Sigmoid colon (tissue), 7 donors: ENCODE data around the gene FBXO42. TPM values are rescaled to one million over a fixed set of nuclear protein-coding genes. Genes with fewer than 3 reads are reported as not detected.

Source experiments
- DNase-seq: peaks from one replicate; pipeline ENCODE4 v3.0.0-alpha.2; 2019
- H3K27ac ChIP-seq, 4 donors: fragments of 200-600 bp; sonication (generic); one replicate each; pipeline ENCODE4 v1.5.1; 2016 to 2019; ENCODE audit warnings: mild to moderate bottlenecking in 1 of 4
- H3K27me3 ChIP-seq, 3 donors: fragments of 200-600 bp; sonication (generic); one replicate each; pipeline ENCODE4 v1.5.1; 2019; ENCODE audit warnings: mild to moderate bottlenecking in 1 of 3
- H3K36me3 ChIP-seq, 4 donors: fragments of 200-600 bp; sonication (generic); one replicate each; pipeline ENCODE4 v1.5.1; 2016 to 2019
- H3K4me1 ChIP-seq, 4 donors: fragments of 200-600 bp; sonication (generic); one replicate each; pipeline ENCODE4 v1.5.1; 2017 to 2019
- H3K4me3 ChIP-seq, 4 donors: fragments of 200-600 bp; sonication (generic); one replicate each; pipeline ENCODE4 v1.5.1; 2017 to 2019; ENCODE audit warnings: mild to moderate bottlenecking in 2 of 4, moderate library complexity in 1 of 4
- H3K9me3 ChIP-seq, 4 donors: fragments of 200-600 bp in 3 of 4; sonication (generic) in 3 of 4; one replicate each; pipeline versions ENCODE4 v1.5.1 to v1.6.1; 2013 to 2019
- EP300 ChIP-seq, 4 donors: sonication (generic); formaldehyde crosslinking; IDR thresholded peaks; one replicate each; pipeline ENCODE4 v1.6.1; 2017; ENCODE audit warnings: antibody characterized with exemption in 4 of 4
- POLR2A ChIP-seq, 2 donors: fragments of 450-650 bp; IDR thresholded peaks; one replicate each; pipeline ENCODE4 v1.6.1; 2016; ENCODE audit warnings: antibody characterized with exemption in 2 of 2, mild to moderate bottlenecking in 2 of 2, moderate library complexity in 2 of 2
- POLR2AphosphoS5 ChIP-seq, 4 donors: sonication (generic); formaldehyde crosslinking; IDR thresholded peaks; one replicate each; pipeline ENCODE4 v1.6.1; 2017; ENCODE audit warnings: antibody characterized with exemption in 4 of 4
- whole genome bisulfite sequencing, 2 donors: extraction: QIAGEN DNeasy Blood & Tissue Kit; methylation state at CpG; one replicate each; pipeline ENCODE4 v1.1.7; 2013; 5-methylcytosine and 5-hydroxymethylcytosine counted together
- intact Hi-C: fragments of 100-400 bp; cut with DNase I; formaldehyde crosslinking; loops from one replicate; pipeline ENCODE4 v1.15.1; 2023
- polyA plus RNA-seq, 3 donors: library from polyadenylated mRNA; stranded (reverse); fragments of 200-250 nt; gene quantifications; one replicate each; pipeline ENCODE4 v1.2.3, GENCODE V29; 2013
- total RNA-seq, 4 donors: library from RNA; depleted of rRNA; stranded (reverse); fragments of >200 nt; gene quantifications; one replicate each; pipeline ENCODE4 v1.1.0, GENCODE V29; 2016
- TF ChIP-seq, protein P1 (sequence below), 4 experiments: fragments of 450-650 bp in 3 of 4; fragments of 200-600 bp in 1 of 4; IDR thresholded peaks; one replicate each; pipeline ENCODE4 v1.5.1; 2016 to 2019; ENCODE audit warnings: antibody characterized with exemption in 4 of 4, mild to moderate bottlenecking in 3 of 4, moderate library complexity in 2 of 4
- donor health status: healthy with polysubstance abuse.
- donor health status: Bipolar disorder and iron deficiency.
- donor health status: healthy.

The FBXO42 gene
- total and polyA plus RNA-seq, 7 donors, result 8.8 to 29.6 (median 16.6) TPM

DNA sequence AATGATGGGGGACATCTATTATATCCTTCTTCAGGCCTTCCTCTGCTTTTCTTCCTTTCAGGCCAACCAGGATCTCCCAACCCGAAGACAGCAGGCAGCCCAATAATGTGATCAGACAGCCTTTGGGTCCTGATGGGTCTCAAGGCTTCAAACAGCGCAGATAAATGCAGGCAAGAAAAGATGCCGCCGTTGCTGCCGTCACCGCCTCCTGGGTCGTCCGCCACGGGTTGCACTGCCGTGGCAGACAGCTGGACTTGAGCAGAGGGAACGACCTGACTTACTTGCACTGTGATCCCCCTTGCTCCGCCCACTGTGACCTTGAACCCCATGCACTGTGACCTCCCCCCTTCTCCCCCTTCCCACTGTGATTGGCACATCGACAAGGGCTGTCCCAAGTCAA is 42.7 kb upstream of the FBXO42 start:
- TF ChIP-seq POLR2A (IDR thresholded peaks at IDR 0.05) (no peak), EP300 (IDR thresholded peaks at IDR 0.05) (no peak), POLR2AphosphoS5 (IDR thresholded peaks at IDR 0.05) (no peak)
- TF ChIP-seq, protein P1, sequence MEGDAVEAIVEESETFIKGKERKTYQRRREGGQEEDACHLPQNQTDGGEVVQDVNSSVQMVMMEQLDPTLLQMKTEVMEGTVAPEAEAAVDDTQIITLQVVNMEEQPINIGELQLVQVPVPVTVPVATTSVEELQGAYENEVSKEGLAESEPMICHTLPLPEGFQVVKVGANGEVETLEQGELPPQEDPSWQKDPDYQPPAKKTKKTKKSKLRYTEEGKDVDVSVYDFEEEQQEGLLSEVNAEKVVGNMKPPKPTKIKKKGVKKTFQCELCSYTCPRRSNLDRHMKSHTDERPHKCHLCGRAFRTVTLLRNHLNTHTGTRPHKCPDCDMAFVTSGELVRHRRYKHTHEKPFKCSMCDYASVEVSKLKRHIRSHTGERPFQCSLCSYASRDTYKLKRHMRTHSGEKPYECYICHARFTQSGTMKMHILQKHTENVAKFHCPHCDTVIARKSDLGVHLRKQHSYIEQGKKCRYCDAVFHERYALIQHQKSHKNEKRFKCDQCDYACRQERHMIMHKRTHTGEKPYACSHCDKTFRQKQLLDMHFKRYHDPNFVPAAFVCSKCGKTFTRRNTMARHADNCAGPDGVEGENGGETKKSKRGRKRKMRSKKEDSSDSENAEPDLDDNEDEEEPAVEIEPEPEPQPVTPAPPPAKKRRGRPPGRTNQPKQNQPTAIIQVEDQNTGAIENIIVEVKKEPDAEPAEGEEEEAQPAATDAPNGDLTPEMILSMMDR (IDR thresholded peaks at IDR 0.05), result no peak

DNA sequence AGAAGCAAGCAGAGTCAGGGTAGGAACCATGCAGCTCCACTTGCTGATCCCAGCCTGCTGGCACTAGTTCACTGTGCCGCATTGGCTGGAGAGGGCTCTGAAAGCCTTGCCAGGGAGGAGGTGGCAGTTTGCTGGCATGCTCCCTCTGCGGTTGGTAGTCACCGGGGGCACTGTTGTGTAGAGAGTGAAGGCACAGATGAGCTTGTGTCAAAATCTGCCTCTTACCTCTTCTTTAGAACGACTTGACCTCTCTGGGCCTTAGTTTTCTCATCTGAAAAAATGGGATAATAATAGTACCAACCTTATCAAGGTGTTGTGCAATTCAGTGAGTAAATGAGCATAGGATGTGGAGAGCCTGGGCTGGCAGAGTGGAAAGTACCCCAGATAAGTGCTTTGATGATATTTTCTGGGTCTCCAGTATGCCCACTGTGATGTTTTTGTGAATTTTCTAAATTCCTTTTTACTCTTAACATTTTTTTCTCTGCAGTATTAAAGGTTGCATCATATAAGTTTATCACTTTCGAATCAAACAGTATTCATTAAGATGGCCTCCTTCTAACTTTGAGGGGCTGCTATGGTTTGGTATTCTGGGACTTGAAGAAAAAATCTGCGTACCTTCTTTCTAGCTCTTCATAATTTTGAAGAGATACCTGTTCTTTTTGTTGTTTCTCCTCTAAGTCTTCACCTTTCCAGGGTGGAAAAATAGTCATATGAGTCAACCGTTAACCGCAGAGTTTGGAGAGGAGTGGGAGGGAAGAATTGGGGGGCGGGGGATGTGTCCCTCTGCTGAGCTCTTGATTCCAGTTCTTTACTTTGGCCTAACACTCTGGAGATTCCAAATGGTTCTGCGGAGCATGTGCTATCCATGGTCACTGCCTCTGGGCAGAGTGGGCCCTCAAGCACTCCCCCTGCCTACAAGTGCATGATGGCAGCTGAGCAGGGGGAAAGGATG is 41.6 kb upstream of the FBXO42 start:
- no peak for TF ChIP-seq POLR2AphosphoS5 (IDR thresholded peaks at IDR 0.05)
- TF ChIP-seq POLR2A (IDR thresholded peaks at IDR 0.05), result no peak
- TF ChIP-seq, protein P1 (IDR thresholded peaks at IDR 0.05), result no peak
- TF ChIP-seq EP300 (IDR thresholded peaks at IDR 0.05), result no peak
- no peaks in the 10 kb centered on the region for H3K9me3 ChIP-seq
- peaks cover 0 to 51% (median 43%) of the 10 kb centered on the region in 4 donors for H3K4me1 ChIP-seq
- intact Hi-C loops, result no loop called here
- no peak overlapping the region for H3K27ac ChIP-seq
- H3K4me3 ChIP-seq, result no peak overlapping the region
- H3K27me3 ChIP-seq, result no peaks in the 10 kb centered on the region
- 91 to 92% methylated on average over 10 of the region's 10 CpGs for WGBS, 2 donors
- DNase-seq, result no peak
- H3K36me3 ChIP-seq, result peaks cover 8 to 55% (median 20%) of the 10 kb centered on the region in 4 donors

More for the DNA sequence above, 42.7 kb upstream of the FBXO42 start:
- WGBS, 2 donors, result 87 to 93% methylated on average over 13 of the region's 13 CpGs
- no peak overlapping the region for H3K27ac ChIP-seq
- peaks cover 8 to 63% (median 22%) of the 10 kb centered on the region in 4 donors for H3K36me3 ChIP-seq
- H3K4me3 ChIP-seq, result no peak overlapping the region
- intact Hi-C loops, result no loop called here
- H3K4me1 ChIP-seq, result peaks cover 0 to 45% (median 42%) of the 10 kb centered on the region in 4 donors
- no peaks in the 10 kb centered on the region for H3K27me3 ChIP-seq
- no peaks in the 10 kb centered on the region for H3K9me3 ChIP-seq
- DNase-seq, result no peak

DNA sequence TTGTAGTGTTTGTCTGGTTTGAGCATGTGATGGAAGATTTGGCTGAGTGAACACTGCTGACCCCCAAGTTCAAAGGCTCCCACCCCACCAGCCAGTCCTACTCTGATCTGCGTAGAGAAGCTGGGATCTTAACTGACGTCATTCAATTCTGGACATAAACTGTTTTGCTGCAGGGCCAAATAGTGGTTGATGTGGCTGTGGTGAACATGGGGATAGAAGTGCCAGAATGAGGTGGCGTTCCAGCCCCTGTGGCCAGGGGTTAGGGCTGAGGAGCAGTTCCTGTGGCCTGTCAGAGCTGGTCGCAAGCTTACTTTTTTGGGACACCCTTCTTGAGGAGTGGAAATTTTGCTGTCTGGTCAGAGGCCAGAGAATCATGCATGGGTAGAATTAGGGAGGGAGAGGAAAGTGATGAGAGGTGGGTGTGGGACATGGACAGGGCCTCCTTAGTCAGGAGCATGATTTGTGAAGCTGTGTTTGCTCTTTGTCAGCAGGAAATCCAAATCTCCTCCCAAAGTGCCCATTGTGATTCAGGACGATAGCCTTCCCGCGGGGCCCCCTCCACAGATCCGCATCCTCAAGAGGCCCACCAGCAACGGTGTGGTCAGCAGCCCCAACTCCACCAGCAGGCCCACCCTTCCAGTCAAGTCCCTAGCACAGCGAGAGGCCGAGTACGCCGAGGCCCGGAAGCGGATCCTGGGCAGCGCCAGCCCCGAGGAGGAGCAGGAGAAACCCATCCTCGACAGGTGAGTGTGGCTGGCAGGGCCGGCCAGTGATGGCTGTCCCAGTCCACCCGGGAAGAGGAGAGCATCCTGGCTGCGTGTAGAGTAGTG is 40.7 kb upstream of the FBXO42 start:
- intact Hi-C loops, result no loop called here
- no peak for TF ChIP-seq EP300 (IDR thresholded peaks at IDR 0.05)
- no peak for TF ChIP-seq POLR2AphosphoS5 (IDR thresholded peaks at IDR 0.05)
- TF ChIP-seq POLR2A (IDR thresholded peaks at IDR 0.05), result no peak
- TF ChIP-seq, protein P1 (IDR thresholded peaks at IDR 0.05), result no peak
- 87 to 93% methylated on average over 21 of the region's 21 CpGs for WGBS, 2 donors
- DNase-seq, result no peak
- peaks cover 0 to 55% (median 47%) of the 10 kb centered on the region in 4 donors for H3K4me1 ChIP-seq
- peak overlapping the region in 1 of 4 donors; percentile 18 for H3K27ac ChIP-seq
- H3K27me3 ChIP-seq, result no peaks in the 10 kb centered on the region
- H3K9me3 ChIP-seq, result no peaks in the 10 kb centered on the region
- H3K36me3 ChIP-seq, result peaks cover 8 to 46% (median 20%) of the 10 kb centered on the region in 4 donors
- H3K4me3 ChIP-seq, result no peak overlapping the region

GRCh38 chr1:16391411-16391810 is 39.1 kb upstream of the FBXO42 start:
- Histone ChIP-seq H3K27me3 (no peaks in the 10 kb centered on the region), H3K9me3 (no peaks in the 10 kb centered on the region), H3K27ac (peak overlapping the region in 3 of 4 donors; percentile 18 to 45 (median 36)), H3K4me3 (no peak overlapping the region), H3K4me1 (peaks cover 0 to 63% (median 57%) of the 10 kb centered on the region in 4 donors), H3K36me3 (peaks cover 6 to 31% (median 16%) of the 10 kb centered on the region in 4 donors)
- 61 to 67% methylated on average over 3 of the region's 3 CpGs for WGBS, 2 donors
- TF ChIP-seq EP300 (IDR thresholded peaks at IDR 0.05), result no peak
- no peak for DNase-seq
- intact Hi-C loops, result no loop called here
